ENCODE results near the gene HCAR1. TPM values are rescaled to one million over a fixed set of nuclear protein-coding genes. Genes with fewer than 3 reads are reported as not detected.
A peak's percentile ranks its signal among the peaks of the same experiment; 100 is the strongest.
"Not testable (repeated sequence)": the region's sequence is repeated elsewhere in the genome, so short reads cannot be mapped to it uniquely, and the experiment has no call there.

HCAR1 gene
- total RNA-seq, 2 donors from 2014 or later: 0.52 to 1.8 TPM

- Mint-ChIP-seq H3K27ac (peak overlapping the region; percentile 22 to 75), H3K9me3 (peaks cover 0 to 7% of the 10 kb centered on the region in 2 donors), H3K36me3 (peaks cover 0 to 8% of the 10 kb centered on the region in 2 donors)
- no peak for ATAC-seq
- DNase-seq (ENCODE audit: low spot score in 2 of 2): no peak
These were observed 945 bp downstream of the HCAR1 start for GRCh38 chr12:122729583-122730214.

GRCh38 chr12:122726080-122726558 lies 4.5 kb downstream of the HCAR1 start:
- no peak for DNase-seq (ENCODE audit: low spot score in 2 of 2)

GRCh38 chr12:122725452-122726079 lies 5.1 kb downstream of the HCAR1 start:
- no peaks in the 10 kb centered on the region for H3K9me3 Mint-ChIP-seq
- H3K27ac Mint-ChIP-seq: peak overlapping the region; percentile 65 to 67
- DNase-seq (ENCODE audit: low spot score in 2 of 2) (no peak), ATAC-seq (no peak)
- H3K36me3 Mint-ChIP-seq: no peaks in the 10 kb centered on the region

More at GRCh38 chr12:122726080-122726558, 4.5 kb downstream of the HCAR1 start:
- peak overlapping the region; percentile 25 to 67 for H3K27ac Mint-ChIP-seq
- no peaks in the 10 kb centered on the region for H3K36me3 Mint-ChIP-seq
- ATAC-seq: peak; percentile 38 to 66
- H3K9me3 Mint-ChIP-seq: no peaks in the 10 kb centered on the region

- no peak for ATAC-seq
- DNase-seq (ENCODE audit: low spot score in 2 of 2): no peak
- Mint-ChIP-seq H3K27ac (no peak overlapping the region), H3K36me3 (no peaks in the 10 kb centered on the region), H3K9me3 (no peaks in the 10 kb centered on the region)
These were observed 5.9 kb downstream of the HCAR1 start for GRCh38 chr12:122724641-122725243.

- Mint-ChIP-seq H3K36me3 (no peaks in the 10 kb centered on the region), H3K27ac (peak overlapping the region in 1 of 2 donors; percentile 82), H3K9me3 (no peaks in the 10 kb centered on the region)
- ATAC-seq: no peak
- DNase-seq (ENCODE audit: low spot score in 2 of 2): no peak
These were observed 8.3 kb downstream of the HCAR1 start for GRCh38 chr12:122722387-122722786.

- ATAC-seq (peak; percentile 47 to 75), DNase-seq (ENCODE audit: low spot score in 2 of 2) (no peak)
- peak overlapping the region in 1 of 2 donors; percentile 77 for H3K27ac Mint-ChIP-seq
- H3K9me3 Mint-ChIP-seq: no peaks in the 10 kb centered on the region
- no peaks in the 10 kb centered on the region for H3K36me3 Mint-ChIP-seq
These were observed 9.5 kb downstream of the HCAR1 start for GRCh38 chr12:122721057-122721545.

GRCh38 chr12:122716658-122717057 lies 14.0 kb downstream of the HCAR1 start, which contains the start of gene HCAR3:
Gene HCAR3 (minus strand): TSS chr12:122716811. CDS start chr12:122716737, 74 bp downstream.
- not testable (repeated sequence) for H3K9me3 Mint-ChIP-seq; H3K27ac Mint-ChIP-seq; DNase-seq (ENCODE audit: low spot score in 2 of 2); H3K36me3 Mint-ChIP-seq; ATAC-seq

- not testable (repeated sequence) for H3K27ac Mint-ChIP-seq; DNase-seq (ENCODE audit: low spot score in 2 of 2); H3K36me3 Mint-ChIP-seq; H3K9me3 Mint-ChIP-seq; ATAC-seq
These were observed 15.4 kb downstream of the HCAR1 start for GRCh38 chr12:122715211-122715610.

- H3K9me3 Mint-ChIP-seq; H3K36me3 Mint-ChIP-seq; H3K27ac Mint-ChIP-seq; DNase-seq (ENCODE audit: low spot score in 2 of 2); ATAC-seq: not testable (repeated sequence)
These were observed 17.0 kb downstream of the HCAR1 start for GRCh38 chr12:122713491-122714188.

- H3K9me3 Mint-ChIP-seq; ATAC-seq; DNase-seq (ENCODE audit: low spot score in 2 of 2); H3K36me3 Mint-ChIP-seq: not testable (repeated sequence)
- H3K27ac Mint-ChIP-seq: peak overlapping the region; percentile 9 to 40
These were observed 19.4 kb downstream of the HCAR1 start for GRCh38 chr12:122711266-122711665.

GRCh38 chr12:122710341-122710740 lies 20.3 kb downstream of the HCAR1 start:
- H3K36me3 Mint-ChIP-seq; H3K27ac Mint-ChIP-seq; H3K9me3 Mint-ChIP-seq; DNase-seq (ENCODE audit: low spot score in 2 of 2); ATAC-seq: not testable (repeated sequence)

- H3K27ac Mint-ChIP-seq; ATAC-seq; H3K36me3 Mint-ChIP-seq; H3K9me3 Mint-ChIP-seq; DNase-seq (ENCODE audit: low spot score in 2 of 2): not testable (repeated sequence)
These were observed 21.4 kb downstream of the HCAR1 start for GRCh38 chr12:122709287-122709686.

GRCh38 chr12:122703841-122704240 lies 26.8 kb downstream of the HCAR1 start:
- not testable (repeated sequence) for H3K9me3 Mint-ChIP-seq; H3K36me3 Mint-ChIP-seq; ATAC-seq; DNase-seq (ENCODE audit: low spot score in 2 of 2); H3K27ac Mint-ChIP-seq

- ATAC-seq; DNase-seq (ENCODE audit: low spot score in 2 of 2); H3K9me3 Mint-ChIP-seq; H3K27ac Mint-ChIP-seq; H3K36me3 Mint-ChIP-seq: not testable (repeated sequence)
These were observed 27.6 kb downstream of the HCAR1 start, which contains the start of gene HCAR2 for GRCh38 chr12:122702890-122703611. Gene HCAR2 (minus strand): TSS chr12:122703357. CDS start chr12:122703283, 74 bp downstream.

GRCh38 chr12:122701481-122701880 lies 29.2 kb downstream of the HCAR1 start:
- not testable (repeated sequence) for ATAC-seq; H3K9me3 Mint-ChIP-seq; H3K27ac Mint-ChIP-seq; H3K36me3 Mint-ChIP-seq; DNase-seq (ENCODE audit: low spot score in 2 of 2)

Data from activated naive CD4-positive, alpha-beta T cell treated with anti-CD3 and anti-CD28 coated beads, Interleukin-2, amount 50 U/mL, for 72 hours (primary cell).